ENCODE measurements around the gene MRPL52. TPM values are rescaled to one million over a fixed set of nuclear protein-coding genes. Genes with fewer than 3 reads are reported as not detected.
"Not testable (repeated sequence)": the region's sequence is repeated elsewhere in the genome, so short reads cannot be mapped to it uniquely, and the experiment has no call there.

MRPL52 gene
- total RNA-seq, 6 experiments from 2014 or later, result 135 to 195 (median 167) TPM

DNA sequence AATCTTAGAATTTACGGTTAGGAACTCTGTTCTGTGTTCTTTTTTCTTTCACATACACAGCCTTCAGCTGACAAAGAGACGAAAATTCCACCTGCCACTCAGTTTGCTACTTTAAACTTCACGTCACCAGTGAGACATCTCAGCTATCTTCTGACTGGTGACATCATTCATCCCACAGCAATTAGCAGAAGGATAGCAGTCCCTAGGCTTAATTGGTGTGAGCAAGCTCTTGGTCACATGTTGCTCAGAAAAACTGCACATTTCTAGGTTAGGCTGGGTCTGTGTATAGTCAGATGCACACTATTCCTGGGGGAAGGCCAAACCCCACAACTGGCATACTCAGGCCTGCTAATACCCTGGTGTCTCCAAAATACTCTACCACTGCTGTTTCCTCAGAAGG lies 38.4 kb upstream of the MRPL52 start:
- Mint-ChIP-seq H3K27me3 (ENCODE audit: insufficient read depth) (peaks cover 6% of the 10 kb centered on the region), H3K9me3 (no peaks in the 10 kb centered on the region), H3K4me1 (ENCODE audit: low read depth) (peaks cover 24% of the 10 kb centered on the region), H3K27ac (peak overlapping the region; percentile 52; the same call in 1 of the 2 replicates), H3K36me3 (ENCODE audit: low read depth) (no peaks in the 10 kb centered on the region), H3K4me3 (no peak overlapping the region)
- DNase-seq, result peak; percentile 90
- TF ChIP-seq, protein P1, sequence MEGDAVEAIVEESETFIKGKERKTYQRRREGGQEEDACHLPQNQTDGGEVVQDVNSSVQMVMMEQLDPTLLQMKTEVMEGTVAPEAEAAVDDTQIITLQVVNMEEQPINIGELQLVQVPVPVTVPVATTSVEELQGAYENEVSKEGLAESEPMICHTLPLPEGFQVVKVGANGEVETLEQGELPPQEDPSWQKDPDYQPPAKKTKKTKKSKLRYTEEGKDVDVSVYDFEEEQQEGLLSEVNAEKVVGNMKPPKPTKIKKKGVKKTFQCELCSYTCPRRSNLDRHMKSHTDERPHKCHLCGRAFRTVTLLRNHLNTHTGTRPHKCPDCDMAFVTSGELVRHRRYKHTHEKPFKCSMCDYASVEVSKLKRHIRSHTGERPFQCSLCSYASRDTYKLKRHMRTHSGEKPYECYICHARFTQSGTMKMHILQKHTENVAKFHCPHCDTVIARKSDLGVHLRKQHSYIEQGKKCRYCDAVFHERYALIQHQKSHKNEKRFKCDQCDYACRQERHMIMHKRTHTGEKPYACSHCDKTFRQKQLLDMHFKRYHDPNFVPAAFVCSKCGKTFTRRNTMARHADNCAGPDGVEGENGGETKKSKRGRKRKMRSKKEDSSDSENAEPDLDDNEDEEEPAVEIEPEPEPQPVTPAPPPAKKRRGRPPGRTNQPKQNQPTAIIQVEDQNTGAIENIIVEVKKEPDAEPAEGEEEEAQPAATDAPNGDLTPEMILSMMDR (IDR thresholded peaks at IDR 0.05), result no peak

DNA sequence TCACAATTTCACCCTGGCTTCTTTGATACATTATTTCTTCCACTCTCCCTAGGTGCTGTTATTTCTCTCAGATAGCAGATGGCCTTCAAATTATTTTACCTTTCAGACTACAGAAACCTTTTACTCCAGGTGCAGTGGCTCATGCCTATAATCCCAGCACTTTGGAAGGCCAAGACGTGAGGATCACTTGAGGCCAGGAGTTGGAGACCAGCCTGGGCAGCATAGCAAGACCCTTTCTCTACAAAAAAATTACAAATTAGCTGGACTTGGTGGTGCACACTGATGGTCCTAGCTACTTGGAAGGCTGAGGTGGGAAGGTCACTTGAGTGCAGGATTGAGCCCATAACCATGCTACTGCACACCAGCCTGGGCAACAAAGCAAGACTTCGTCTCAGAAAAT lies 37.5 kb upstream of the MRPL52 start:
- no peak overlapping the region for H3K4me3 Mint-ChIP-seq
- no peaks in the 10 kb centered on the region for H3K36me3 Mint-ChIP-seq (ENCODE audit: low read depth)
- no peak overlapping the region for H3K27ac Mint-ChIP-seq
- TF ChIP-seq, protein P1 (IDR thresholded peaks at IDR 0.05), result no peak
- peaks cover 9% of the 10 kb centered on the region for H3K27me3 Mint-ChIP-seq (ENCODE audit: insufficient read depth)
- peaks cover 24% of the 10 kb centered on the region for H3K4me1 Mint-ChIP-seq (ENCODE audit: low read depth)
- no peaks in the 10 kb centered on the region for H3K9me3 Mint-ChIP-seq
- DNase-seq, result no peak

DNA sequence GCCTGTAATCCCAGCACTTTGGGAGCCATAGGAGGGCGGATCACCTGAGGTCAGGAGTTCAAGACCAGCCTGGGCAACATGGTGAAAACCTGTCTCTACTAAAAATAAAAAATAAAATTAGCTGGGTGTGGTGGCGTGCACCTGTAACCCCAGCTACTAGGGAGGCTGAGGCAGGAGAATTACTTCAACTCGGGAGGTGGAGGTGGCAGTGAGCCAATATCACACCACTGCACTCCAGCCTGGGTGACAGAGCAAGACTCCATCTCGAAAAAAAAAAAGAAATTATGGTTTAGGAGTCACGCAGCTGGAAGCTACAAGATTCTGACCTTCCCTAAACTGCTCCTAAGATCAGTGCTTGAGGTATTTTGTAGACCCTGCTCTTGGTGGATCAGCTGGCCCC lies 36.1 kb upstream of the MRPL52 start:
- H3K36me3 Mint-ChIP-seq (ENCODE audit: low read depth); H3K9me3 Mint-ChIP-seq; DNase-seq; H3K27ac Mint-ChIP-seq; H3K4me3 Mint-ChIP-seq: not testable (repeated sequence)
- Mint-ChIP-seq H3K27me3 (ENCODE audit: insufficient read depth) (peaks cover 22% of the 10 kb centered on the region), H3K4me1 (ENCODE audit: low read depth) (peaks cover 24% of the 10 kb centered on the region)

DNA sequence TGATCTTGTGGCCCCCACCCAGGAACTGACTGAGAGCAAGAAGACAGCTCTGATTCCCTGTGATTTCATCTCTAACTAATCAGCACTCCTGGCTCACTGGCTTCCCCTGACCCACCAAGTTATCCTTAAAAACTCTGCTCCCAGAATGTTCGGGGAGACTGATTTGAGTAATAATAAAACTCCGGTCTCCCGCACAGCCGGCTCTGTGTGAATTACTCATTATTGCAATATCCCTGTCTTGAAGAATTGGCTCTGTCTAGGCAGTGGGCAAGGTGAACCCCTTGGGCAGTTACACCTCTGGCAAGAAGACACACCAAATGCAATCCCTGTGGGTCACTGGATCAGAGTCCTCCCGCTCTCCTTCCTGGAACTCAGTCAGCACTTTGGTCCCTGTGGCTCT lies 35.7 kb upstream of the MRPL52 start:
- no peak for DNase-seq
- H3K4me1 Mint-ChIP-seq (ENCODE audit: low read depth), result peaks cover 24% of the 10 kb centered on the region
- H3K27ac Mint-ChIP-seq, result no peak overlapping the region
- H3K27me3 Mint-ChIP-seq (ENCODE audit: insufficient read depth), result peaks cover 25% of the 10 kb centered on the region
- H3K36me3 Mint-ChIP-seq (ENCODE audit: low read depth), result no peaks in the 10 kb centered on the region
- H3K9me3 Mint-ChIP-seq, result no peaks in the 10 kb centered on the region
- H3K4me3 Mint-ChIP-seq, result no peak overlapping the region
- TF ChIP-seq, protein P1 (IDR thresholded peaks at IDR 0.05), result no peak

DNA sequence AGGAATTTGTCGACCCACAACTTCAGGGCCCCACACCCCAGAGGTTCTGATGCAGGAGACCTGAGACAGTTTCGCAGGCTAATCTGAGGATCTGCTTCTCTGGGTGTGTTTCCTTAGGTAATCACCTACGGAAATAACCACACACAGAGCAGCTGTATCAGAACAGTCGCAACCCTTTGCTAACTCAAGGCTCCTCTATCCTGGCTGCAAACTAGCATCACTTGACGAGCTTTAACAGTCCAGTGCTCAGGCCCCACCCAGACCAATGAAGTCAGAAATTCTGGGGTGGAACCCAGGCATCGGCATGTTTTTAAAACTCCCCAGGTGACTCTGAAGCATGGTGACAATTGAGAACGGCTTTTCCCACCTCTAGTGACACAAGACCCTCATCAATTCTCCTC lies 35.1 kb upstream of the MRPL52 start:
- no peak overlapping the region for H3K4me3 Mint-ChIP-seq

DNA sequence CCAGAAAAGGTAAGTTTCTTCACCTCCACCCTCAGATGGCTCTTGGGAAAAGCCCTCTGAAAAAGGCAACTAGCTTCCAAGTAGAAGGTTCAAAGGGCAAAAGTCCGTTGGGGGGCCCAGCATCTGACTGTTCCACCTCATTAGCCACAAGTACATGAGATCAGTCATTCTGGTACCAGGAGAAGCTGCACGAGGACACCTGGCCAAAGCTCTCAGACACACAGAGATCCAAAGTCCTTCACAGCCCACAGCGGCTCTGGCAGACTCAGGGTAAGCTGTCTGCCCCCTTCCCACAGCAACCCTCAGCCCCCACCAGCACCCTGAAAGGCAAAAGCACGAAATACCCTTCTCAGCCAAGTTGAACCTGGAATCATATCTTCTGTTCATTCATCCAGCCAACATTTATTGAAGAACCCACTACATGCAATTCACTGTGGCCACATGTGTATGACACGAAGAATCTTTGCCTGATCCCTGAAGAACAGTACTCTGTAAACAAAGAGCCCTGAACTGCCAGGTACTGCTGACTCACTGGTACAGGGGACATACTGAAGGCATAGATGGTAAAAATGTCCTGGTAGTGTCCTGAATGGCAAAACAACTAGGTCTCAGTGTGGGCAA lies 33.5 kb upstream of the MRPL52 start:
- peaks cover 12% of the 10 kb centered on the region for H3K4me1 Mint-ChIP-seq (ENCODE audit: low read depth)
- TF ChIP-seq, protein P1 (IDR thresholded peaks at IDR 0.05), result no peak
- no peak overlapping the region for H3K4me3 Mint-ChIP-seq

More for the DNA sequence above, 35.1 kb upstream of the MRPL52 start:
- Mint-ChIP-seq H3K27me3 (ENCODE audit: insufficient read depth) (peaks cover 27% of the 10 kb centered on the region), H3K27ac (no peak overlapping the region), H3K9me3 (no peaks in the 10 kb centered on the region), H3K36me3 (ENCODE audit: low read depth) (no peaks in the 10 kb centered on the region), H3K4me1 (ENCODE audit: low read depth) (peaks cover 24% of the 10 kb centered on the region)
- no peak for DNase-seq
- TF ChIP-seq, protein P1 (IDR thresholded peaks at IDR 0.05), result no peak

More for the DNA sequence above, 33.5 kb upstream of the MRPL52 start:
- no peak for DNase-seq
- Mint-ChIP-seq H3K27me3 (ENCODE audit: insufficient read depth) (peaks cover 30% of the 10 kb centered on the region), H3K36me3 (ENCODE audit: low read depth) (no peaks in the 10 kb centered on the region), H3K27ac (no peak overlapping the region), H3K9me3 (no peaks in the 10 kb centered on the region)

Data from HFFc6 (cell line).